GM12878 (cell line): ENCODE data around the gene GNPNAT1. TPM values are rescaled to one million over a fixed set of nuclear protein-coding genes. Genes with fewer than 3 reads are reported as not detected.

Experiments used
- BACH1 ChIP-seq: fragments of 450-650 bp; IDR thresholded peaks from 2 replicates; pipeline ENCODE4 v1.6.1; 2017; ENCODE audit warnings: mild to moderate bottlenecking, borderline replicate concordance
- CREB1 ChIP-seq: IDR thresholded peaks from 2 replicates; pipeline ENCODE4 v1.6.1; 2012; ENCODE audit warnings: low read depth, mild to moderate bottlenecking, inconsistent platforms
- EED ChIP-seq: sonication (generic); IDR thresholded peaks from 2 replicates; pipeline ENCODE4 v1.6.1; 2016; ENCODE audit warnings: antibody characterized with exemption, low read depth
- EGR1 ChIP-seq, 2 experiments: IDR thresholded peaks; 1 replicate in 1 of 2; 2 replicates in 1 of 2; pipeline ENCODE4 v1.6.1; 2011 to 2012; ENCODE audit warnings: low read depth in 2 of 2, low read length in 2 of 2, borderline replicate concordance in 1 of 2, mild to moderate bottlenecking in 1 of 2, moderate library complexity in 1 of 2
- IKZF1 ChIP-seq: fragments of 450-650 bp; conservative IDR thresholded peaks from 2 replicates; pipeline ENCODE4 v1.6.1; 2017; ENCODE audit warnings: antibody characterized with exemption, mild to moderate bottlenecking
- MXI1 ChIP-seq: fragments of 150-350 bp; IDR thresholded peaks from 2 replicates; pipeline ENCODE4 v1.6.1; 2011; ENCODE audit warnings: low read depth, mild to moderate bottlenecking, inconsistent platforms, low read length, improper control_type of control experiment
- NFIC ChIP-seq: IDR thresholded peaks from 2 replicates; pipeline ENCODE4 v1.6.1; 2012; ENCODE audit warnings: low read depth, mild to moderate bottlenecking, inconsistent platforms, low read length, moderate library complexity
- PAX8 ChIP-seq: fragments of 450-650 bp; IDR thresholded peaks from 2 replicates; pipeline ENCODE4 v1.6.1; 2017; ENCODE audit warnings: mild to moderate bottlenecking, moderate library complexity
- POLR2AphosphoS5 ChIP-seq: IDR thresholded peaks from 2 replicates; pipeline ENCODE4 v1.6.1; 2011; ENCODE audit warnings: mild to moderate bottlenecking, low read length, inconsistent platforms
- RFX5 ChIP-seq: IDR thresholded peaks from 2 replicates; pipeline ENCODE4 v1.6.1; 2011; ENCODE audit warnings: low read depth, low read length, improper control_type of control experiment
- RUNX3 ChIP-seq: IDR thresholded peaks from 2 replicates; pipeline ENCODE4 v1.6.1; 2012; ENCODE audit warnings: low read length, inconsistent platforms
- SRF ChIP-seq, 2 experiments: IDR thresholded peaks; 2 replicates each; pipeline ENCODE4 v1.6.1; 2011; ENCODE audit warnings: low read depth in 2 of 2, low read length in 2 of 2, mild to moderate bottlenecking in 1 of 2, moderate library complexity in 1 of 2
- TAF1 ChIP-seq: IDR thresholded peaks from 2 replicates; pipeline ENCODE4 v1.6.1; 2011; ENCODE audit warnings: mild to moderate bottlenecking, low read depth, low read length, borderline replicate concordance
- TCF3 ChIP-seq: IDR thresholded peaks from 2 replicates; pipeline ENCODE4 v1.6.1; 2012; ENCODE audit warnings: low read depth, mild to moderate bottlenecking, low read length, borderline replicate concordance; ENCODE audit not compliant: insufficient read depth
- ZNF622 ChIP-seq: fragments of 450-650 bp; IDR thresholded peaks from 2 replicates; pipeline ENCODE4 v1.6.1; 2017; ENCODE audit warnings: mild to moderate bottlenecking, inconsistent platforms
- polyA plus RNA-seq, 11 experiments: library from polyadenylated mRNA; depleted of rRNA in 4 of 11; unstranded in 6 of 11; stranded (reverse) in 5 of 11; fragments of >200 nt; fragmentation: Nextera tagmentation in 4 of 11; fragmentation: Illumina TruSeq in 1 of 11; extraction: Ambion mirVana in 4 of 11; extraction: Trizol in 1 of 11; gene quantifications; 1 replicate in 1 of 11; 2 replicates in 10 of 11; pipeline versions ENCODE4 v1.2.1 to v1.2.3, GENCODE V29; 2011 to 2016; ENCODE audit warnings: inconsistent platforms in 2 of 11, missing spikeins in 2 of 11, low read depth in 1 of 11
- total RNA-seq, 4 experiments: library from RNA; depleted of rRNA in 3 of 4; stranded (reverse); fragments of >200 nt in 3 of 4; fragmentation: Illumina TruSeq in 1 of 4; extraction: Trizol in 1 of 4; gene quantifications; 2 replicates each; pipeline versions ENCODE4 v1.2.1 to v1.2.3, GENCODE V29; 2013 to 2021
- TF ChIP-seq, protein P1 (sequence below): fragments of 450-650 bp; IDR thresholded peaks from 2 replicates; pipeline ENCODE4 v1.6.1; 2016; ENCODE audit warnings: mild to moderate bottlenecking
- TF ChIP-seq, protein P2 (sequence below): fragments of 450-650 bp; conservative IDR thresholded peaks from 2 replicates; pipeline ENCODE4 v1.6.1; 2017; ENCODE audit warnings: mild to moderate bottlenecking, moderate library complexity

GNPNAT1 gene
- total and polyA plus RNA-seq, 10 of the 15 experiments (the other 5 are each of a cell fraction or from before 2014, with no cell fraction given), result 18.9 to 52.6 (median 28.2) TPM

DNA sequence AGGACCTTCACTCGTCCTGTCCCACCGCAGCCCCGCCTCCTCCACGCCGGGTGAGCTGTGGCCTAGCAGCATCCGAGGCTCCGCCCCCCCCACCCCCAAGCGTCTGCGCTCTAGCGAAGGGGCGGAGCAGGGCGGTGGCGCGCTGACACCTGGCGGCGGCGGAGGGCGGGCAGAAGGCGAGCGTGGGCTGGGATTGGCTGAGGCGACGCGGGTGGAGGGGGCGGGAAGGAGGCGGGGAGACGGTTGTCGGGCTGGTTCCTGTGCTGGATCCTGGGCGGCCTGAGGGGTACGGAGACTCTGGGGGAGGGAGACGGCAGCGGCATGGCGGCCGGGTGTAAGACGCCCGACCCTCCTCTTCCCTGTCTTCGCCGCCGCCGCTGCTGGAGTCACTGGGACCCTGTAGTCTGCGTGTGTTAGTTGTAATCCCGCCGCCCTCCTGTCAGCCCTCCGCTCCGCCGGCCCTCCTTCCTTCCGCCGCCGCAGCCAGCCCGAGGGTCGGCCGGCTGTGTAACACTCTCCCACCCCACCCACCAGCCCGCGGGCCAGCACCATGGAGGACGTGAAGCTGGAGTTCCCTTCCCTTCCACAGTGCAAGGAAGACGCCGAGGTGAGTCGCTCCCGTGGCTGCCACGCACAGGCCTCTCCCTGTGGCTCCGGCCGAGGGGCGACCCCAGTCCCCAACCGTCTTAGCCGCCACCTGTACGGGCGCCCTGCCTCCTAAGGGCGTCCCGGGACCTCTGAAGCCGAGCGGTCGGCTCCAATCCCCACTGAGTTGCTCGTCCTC lies 61.3 kb downstream of the GNPNAT1 start, which contains the start of gene STYX (continued):
- peak; percentile 71; the same call in 1 of the 2 replicates for TF ChIP-seq TAF1
- TF ChIP-seq EED, result no peak
- 0 out of 2 replicates have a peak, but pooled peaks have one; percentile 68 for TF ChIP-seq TCF3
- TF ChIP-seq POLR2AphosphoS5, result peak; percentile 82; the same call in 1 of the 2 replicates
- TF ChIP-seq RUNX3, result peak; percentile 42
- peak; percentile 45 for TF ChIP-seq IKZF1
- TF ChIP-seq CREB1, result peak; percentile 74
- TF ChIP-seq EGR1 (IDR thresholded peaks at IDR 0.05; ENCODE audit: borderline replicate concordance in 1 of 2, low read depth in 2 of 2, low read length in 2 of 2), result peak; percentile 28 to 79
- 0 out of 4 replicates have a peak, but pooled peaks of 1 of the 2 experiments have one; percentile 16 for TF ChIP-seq SRF (IDR thresholded peaks at IDR 0.05; ENCODE audit: low read depth in 2 of 2, low read length in 2 of 2)
- peak; percentile 42 for TF ChIP-seq BACH1
- TF ChIP-seq, protein P1, sequence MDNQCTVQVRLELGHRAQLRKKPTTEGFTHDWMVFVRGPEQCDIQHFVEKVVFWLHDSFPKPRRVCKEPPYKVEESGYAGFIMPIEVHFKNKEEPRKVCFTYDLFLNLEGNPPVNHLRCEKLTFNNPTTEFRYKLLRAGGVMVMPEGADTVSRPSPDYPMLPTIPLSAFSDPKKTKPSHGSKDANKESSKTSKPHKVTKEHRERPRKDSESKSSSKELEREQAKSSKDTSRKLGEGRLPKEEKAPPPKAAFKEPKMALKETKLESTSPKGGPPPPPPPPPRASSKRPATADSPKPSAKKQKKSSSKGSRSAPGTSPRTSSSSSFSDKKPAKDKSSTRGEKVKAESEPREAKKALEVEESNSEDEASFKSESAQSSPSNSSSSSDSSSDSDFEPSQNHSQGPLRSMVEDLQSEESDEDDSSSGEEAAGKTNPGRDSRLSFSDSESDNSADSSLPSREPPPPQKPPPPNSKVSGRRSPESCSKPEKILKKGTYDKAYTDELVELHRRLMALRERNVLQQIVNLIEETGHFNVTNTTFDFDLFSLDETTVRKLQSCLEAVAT, result peak; percentile 53; the same call in 1 of the 2 replicates
- 0 out of 2 replicates have a peak, but pooled peaks have one; percentile 44 for TF ChIP-seq RFX5
- no peak for TF ChIP-seq ZNF622
- TF ChIP-seq, protein P2, sequence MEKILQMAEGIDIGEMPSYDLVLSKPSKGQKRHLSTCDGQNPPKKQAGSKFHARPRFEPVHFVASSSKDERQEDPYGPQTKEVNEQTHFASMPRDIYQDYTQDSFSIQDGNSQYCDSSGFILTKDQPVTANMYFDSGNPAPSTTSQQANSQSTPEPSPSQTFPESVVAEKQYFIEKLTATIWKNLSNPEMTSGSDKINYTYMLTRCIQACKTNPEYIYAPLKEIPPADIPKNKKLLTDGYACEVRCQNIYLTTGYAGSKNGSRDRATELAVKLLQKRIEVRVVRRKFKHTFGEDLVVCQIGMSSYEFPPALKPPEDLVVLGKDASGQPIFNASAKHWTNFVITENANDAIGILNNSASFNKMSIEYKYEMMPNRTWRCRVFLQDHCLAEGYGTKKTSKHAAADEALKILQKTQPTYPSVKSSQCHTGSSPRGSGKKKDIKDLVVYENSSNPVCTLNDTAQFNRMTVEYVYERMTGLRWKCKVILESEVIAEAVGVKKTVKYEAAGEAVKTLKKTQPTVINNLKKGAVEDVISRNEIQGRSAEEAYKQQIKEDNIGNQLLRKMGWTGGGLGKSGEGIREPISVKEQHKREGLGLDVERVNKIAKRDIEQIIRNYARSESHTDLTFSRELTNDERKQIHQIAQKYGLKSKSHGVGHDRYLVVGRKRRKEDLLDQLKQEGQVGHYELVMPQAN, result peak; percentile 66
- TF ChIP-seq MXI1, result peak; percentile 75
- TF ChIP-seq PAX8, result no peak
- TF ChIP-seq NFIC, result no peak
